NOMO-1 treated with DMSO at 0.1 percent for 48 hours (cell line): ENCODE results near the gene ORM1.

ENCODE experiments used
- DNase-seq: peaks from one replicate; lab custom pipeline; 2025; ENCODE audit not compliant: unreplicated experiment; lab: John Stamatoyannopoulos, UW

ORM1 gene

GRCh38 chr9:114362394-114362793 lies 39.5 kb downstream of the ORM1 start:
- no peak for DNase-seq

- DNase-seq = no peak
Observed at GRCh38 chr9:114363424-114363823, 40.5 kb downstream of the ORM1 start.

- DNase-seq = peak; percentile 94
Observed at GRCh38 chr9:114364134-114365041, 41.5 kb downstream of the ORM1 start.

- DNase-seq = no peak
Observed at GRCh38 chr9:114365194-114365593, 42.3 kb downstream of the ORM1 start.

- peak; percentile 77 for DNase-seq
Observed at GRCh38 chr9:114366334-114367128, 43.6 kb downstream of the ORM1 start.

GRCh38 chr9:114367366-114367765 lies 44.5 kb downstream of the ORM1 start:
- no peak for DNase-seq

- DNase-seq = no peak
Observed at GRCh38 chr9:114367772-114368569, 45.1 kb downstream of the ORM1 start.

GRCh38 chr9:114369216-114370130 lies 46.6 kb downstream of the ORM1 start:
- DNase-seq = no peak

GRCh38 chr9:114370251-114370967 lies 47.5 kb downstream of the ORM1 start:
- DNase-seq = no peak

- DNase-seq = no peak
Observed at GRCh38 chr9:114370968-114371320, 48.0 kb downstream of the ORM1 start.

- DNase-seq = no peak
Observed at GRCh38 chr9:114371343-114371944, 48.5 kb downstream of the ORM1 start.

GRCh38 chr9:114371973-114372917 lies 49.3 kb downstream of the ORM1 start:
- DNase-seq = peak; percentile 34

GRCh38 chr9:114372921-114373448 lies 50.1 kb downstream of the ORM1 start:
- DNase-seq = peak; percentile 96

GRCh38 chr9:114373960-114374730 lies 51.2 kb downstream of the ORM1 start:
- DNase-seq = no peak

- DNase-seq = no peak
Observed at GRCh38 chr9:114374936-114375335, 52.0 kb downstream of the ORM1 start.

- no peak for DNase-seq
Observed at GRCh38 chr9:114375386-114376175, 52.7 kb downstream of the ORM1 start.
